ENCODE results near the gene TINCR.

The TINCR gene

DNA sequence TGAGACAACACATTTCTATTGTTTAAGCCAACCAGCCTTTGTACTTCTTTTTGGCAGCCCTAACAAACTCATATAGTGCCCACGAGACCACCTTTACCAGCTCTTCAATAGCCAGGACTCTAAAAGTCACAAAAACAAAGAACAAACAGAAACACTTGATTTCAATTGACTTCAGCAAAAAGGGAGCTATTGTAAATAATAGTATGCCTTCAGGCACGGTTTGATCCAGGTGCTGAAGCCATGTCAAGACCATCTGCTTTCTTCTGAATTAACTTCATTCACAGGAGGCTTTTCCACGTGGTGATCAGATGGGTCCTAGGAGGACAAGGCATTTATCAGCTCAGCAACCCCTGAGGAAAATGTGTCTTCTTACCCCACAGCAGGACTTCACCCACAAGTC lies 53.8 kb downstream of the TINCR start:
- no peak for DNase-seq (ENCODE audit: low read depth, low spot score)

DNA sequence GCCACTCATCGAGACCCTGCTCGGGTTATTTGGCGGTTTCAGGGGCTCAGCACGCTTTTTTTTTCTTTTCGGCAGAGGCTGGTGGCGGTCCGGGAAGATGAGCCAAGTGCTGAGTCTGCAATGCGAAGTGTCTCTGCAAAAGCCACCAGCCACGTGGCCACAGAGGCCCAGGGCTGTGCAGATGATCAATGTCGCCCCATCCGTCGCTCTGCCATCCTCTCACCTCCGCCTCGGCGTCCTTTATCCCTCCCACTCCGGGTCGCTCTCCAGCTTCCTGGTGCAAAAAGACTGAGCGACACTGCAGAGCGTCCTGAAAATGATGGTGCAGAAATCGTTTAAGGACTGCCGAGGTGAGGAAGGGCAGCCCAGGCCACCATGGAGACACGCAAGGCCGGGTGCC lies 55.0 kb downstream of the TINCR start:
- DNase-seq (ENCODE audit: low read depth, low spot score): no peak

Data from activated CD4-positive, CD25-positive, alpha-beta regulatory T cell treated with anti-CD3 and anti-CD28 coated beads, Interleukin-2, amount 50 U/mL, for 16 hours (primary cell).